HT1080 (cell line): ENCODE measurements around the gene LGALS8. TPM values are rescaled to one million over a fixed set of nuclear protein-coding genes. Genes with fewer than 3 reads are reported as not detected.

Source experiments
- DNase-seq: peaks from one replicate; pipeline ENCODE4 v3.0.0-alpha.2; 2015; ENCODE audit warnings: low read depth
- total RNA-seq: library from RNA; depleted of rRNA; stranded (reverse); fragments of >200 nt; shearing (Covaris generic); gene quantifications from 2 replicates; pipeline ENCODE4 v1.2.3, GENCODE V29; 2014; rRNA removed

LGALS8 gene
- total RNA-seq, 1 experiment from 2014 or later: 43.6 TPM

DNA sequence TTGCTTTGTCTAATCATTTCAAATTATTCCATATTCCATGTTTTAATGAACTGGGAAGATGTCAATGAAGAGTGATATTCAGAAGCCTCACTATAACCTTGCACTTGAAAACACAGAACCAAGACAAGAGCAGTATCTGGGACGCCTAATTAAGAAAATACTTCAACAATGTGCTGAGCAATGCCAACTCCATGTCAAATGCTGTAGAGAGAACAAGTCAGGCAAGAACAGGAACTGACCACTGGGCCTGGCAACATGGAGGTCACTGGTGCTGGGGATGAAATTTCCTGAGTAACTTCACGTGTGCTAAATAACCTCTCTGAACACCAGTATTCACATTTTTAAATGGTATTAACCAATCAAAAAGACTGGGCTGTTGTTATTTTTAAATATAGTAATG lies 57.7 kb downstream of the LGALS8 start:
- no peak for DNase-seq

DNA sequence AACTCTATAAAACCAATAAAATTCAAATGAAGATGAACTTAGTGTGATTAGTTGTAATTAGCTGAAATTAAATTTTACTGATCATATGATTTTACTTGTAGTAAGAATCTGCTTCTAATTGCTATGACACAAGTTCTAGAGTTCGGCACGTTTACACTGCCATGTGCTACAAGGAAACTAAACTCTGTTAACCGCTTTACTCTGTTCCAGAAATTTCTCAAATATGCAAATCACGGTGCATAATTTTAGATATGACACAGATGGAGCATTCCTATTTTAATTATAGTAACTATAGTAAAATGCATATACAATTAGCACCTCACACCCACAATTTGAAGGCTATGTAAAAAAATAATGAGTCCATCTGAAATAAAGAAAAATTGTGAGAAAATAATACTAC lies 65.7 kb downstream of the LGALS8 start:
- no peak for DNase-seq

DNA sequence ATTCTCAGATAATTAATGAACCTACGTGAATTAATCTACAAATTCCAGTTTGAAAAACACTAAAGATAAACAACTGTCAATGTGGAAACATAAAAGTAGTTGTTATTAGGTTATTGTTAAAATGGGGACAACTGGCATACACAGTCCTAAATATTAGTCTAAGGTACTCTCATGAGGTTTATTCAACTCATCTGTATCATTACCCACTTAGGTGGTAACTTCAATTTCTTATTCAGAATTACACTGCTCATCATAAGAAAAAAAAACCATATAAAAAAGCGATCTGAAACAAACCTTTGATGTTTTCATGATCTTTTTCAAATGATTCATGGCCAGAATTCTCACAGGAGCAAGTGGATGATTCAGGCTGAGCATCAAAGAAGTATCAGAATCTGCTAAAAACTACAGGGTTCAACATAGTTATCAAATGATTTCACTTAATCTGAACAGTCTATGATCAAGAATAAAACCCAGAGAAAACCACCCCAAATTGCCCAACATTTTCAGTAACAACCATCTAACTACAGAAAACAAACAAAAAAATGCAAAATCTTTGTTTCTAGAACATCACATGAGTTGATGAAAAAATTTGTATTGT lies 66.9 kb downstream of the LGALS8 start:
- DNase-seq: no peak

DNA sequence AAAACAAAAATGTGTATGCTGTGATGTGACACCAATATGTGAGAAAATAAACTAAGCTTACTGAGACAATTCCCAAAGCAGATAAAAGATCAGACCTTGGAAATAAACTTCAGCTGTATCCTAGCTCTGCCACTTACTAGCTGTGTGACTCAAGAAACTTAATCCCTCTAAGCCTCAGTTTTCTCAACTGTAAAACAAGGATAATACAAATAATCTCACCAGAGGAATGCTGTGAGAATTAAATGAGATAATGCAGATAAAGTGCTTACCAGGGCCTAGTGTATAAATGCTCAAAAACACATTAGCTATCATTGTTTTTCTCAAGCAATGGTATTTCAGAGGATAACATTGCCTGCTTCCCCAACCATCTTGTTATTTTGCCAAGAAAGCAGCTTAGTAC lies 78.4 kb downstream of the LGALS8 start:
- DNase-seq: no peak

Other genes starting within 250 kb of the LGALS8 start
- 2.2 and 2.6 TPM in 2 replicates for gene ERO1B, start 242.0 kb upstream of the LGALS8 start, total RNA-seq
- 3.7 and 3.8 TPM in 2 replicates for gene EDARADD, start 129.7 kb upstream of the LGALS8 start, total RNA-seq
- gene HEATR1, start 80.5 kb downstream of the LGALS8 start, total RNA-seq: 38.6 and 42.8 TPM in 2 replicates
- 9.1 and 11.8 TPM in 2 replicates for gene ACTN2, start 162.5 kb downstream of the LGALS8 start, total RNA-seq